HepG2 (cell line): ENCODE results near the gene RBM27. TPM values are rescaled to one million over a fixed set of nuclear protein-coding genes. Genes with fewer than 3 reads are reported as not detected.

Experiments
- ADNP ChIP-seq: sonication (generic); formaldehyde crosslinking; IDR thresholded peaks from 2 replicates; pipeline ENCODE4 v1.4.0; 2020; ENCODE audit warnings: missing genetic modification reagents
- ARHGAP35 ChIP-seq: sonication (generic); formaldehyde crosslinking; IDR thresholded peaks from 2 replicates; pipeline ENCODE4 v1.9.0; 2022; ENCODE audit warnings: mild to moderate bottlenecking, inconsistent platforms, moderate library complexity, missing genetic modification reagents, borderline replicate concordance
- CAMTA2 ChIP-seq: sonication (generic); formaldehyde crosslinking; IDR thresholded peaks from 2 replicates; pipeline ENCODE4 v1.4.0; 2020; ENCODE audit warnings: mild to moderate bottlenecking, missing genetic modification reagents, borderline replicate concordance
- CENPBD1 ChIP-seq: sonication (generic); formaldehyde crosslinking; IDR thresholded peaks from 2 replicates; pipeline ENCODE4 v1.8.0; 2022; ENCODE audit warnings: missing genetic modification reagents, low read depth, mild to moderate bottlenecking, borderline replicate concordance
- CHD4 ChIP-seq: fragments of 200-600 bp; sonication (generic); IDR thresholded peaks from 2 replicates; pipeline ENCODE4 v1.7.0; 2017; ENCODE audit warnings: mild to moderate bottlenecking, low read length, borderline replicate concordance
- DNMT3B ChIP-seq: conservative IDR thresholded peaks from 2 replicates; pipeline ENCODE4 v1.6.1; 2016; ENCODE audit warnings: missing biosample characterization, control low read depth
- E2F2 ChIP-seq: sonication (generic); formaldehyde crosslinking; IDR thresholded peaks from 2 replicates; pipeline ENCODE4 v1.4.0; 2020; ENCODE audit warnings: missing genetic modification reagents, borderline replicate concordance
- EEA1 ChIP-seq: sonication (generic); formaldehyde crosslinking; IDR thresholded peaks from 2 replicates; pipeline ENCODE4 v1.5.1; 2020; ENCODE audit warnings: mild to moderate bottlenecking, missing genetic modification reagents, borderline replicate concordance
- HCFC1 ChIP-seq: fragments of 150-350 bp; IDR thresholded peaks from 2 replicates; pipeline ENCODE4 v1.6.1; 2014; ENCODE audit warnings: low read depth, low read length
- MAF1 ChIP-seq: sonication (generic); formaldehyde crosslinking; IDR thresholded peaks from 2 replicates; pipeline ENCODE4 v1.5.0; 2020; ENCODE audit warnings: missing genetic modification reagents, borderline replicate concordance
- MBD4 ChIP-seq: IDR thresholded peaks from 2 replicates; pipeline ENCODE4 v1.6.1; 2012; ENCODE audit warnings: low read length, inconsistent platforms, borderline replicate concordance
- MIER3 ChIP-seq: IDR thresholded peaks from 2 replicates; pipeline ENCODE4 v1.6.1; 2016; ENCODE audit warnings: missing compliant biosample characterization, borderline replicate concordance
- MYPOP ChIP-seq: sonication (generic); formaldehyde crosslinking; IDR thresholded peaks from 2 replicates; pipeline ENCODE4 v1.8.1; 2023; ENCODE audit warnings: mild to moderate bottlenecking, moderate library complexity, missing genetic modification reagents
- RELA ChIP-seq: sonication (generic); formaldehyde crosslinking; IDR thresholded peaks from 2 replicates; pipeline ENCODE4 v1.4.0; 2020; ENCODE audit warnings: missing genetic modification reagents
- RFXANK ChIP-seq: IDR thresholded peaks from 2 replicates; pipeline ENCODE4 v1.6.1; 2016
- SMAD3 ChIP-seq: sonication (generic); formaldehyde crosslinking; IDR thresholded peaks from 2 replicates; pipeline ENCODE4 v1.4.0; 2020; ENCODE audit warnings: missing genetic modification reagents
- SP1 ChIP-seq, 2 experiments: fragments of 450-650 bp in 1 of 2; sonication (generic) in 1 of 2; formaldehyde crosslinking in 1 of 2; IDR thresholded peaks; 2 replicates each; pipeline versions ENCODE4 v1.4.0 to v1.6.1; 2016 to 2020; ENCODE audit warnings: missing genetic modification reagents in 1 of 2
- ZBTB38 ChIP-seq: sonication (generic); formaldehyde crosslinking; IDR thresholded peaks from 2 replicates; pipeline ENCODE4 v1.5.1; 2020; ENCODE audit warnings: mild to moderate bottlenecking, missing genetic modification reagents
- ZBTB46 ChIP-seq: sonication (generic); formaldehyde crosslinking; IDR thresholded peaks from 2 replicates; pipeline ENCODE4 v1.4.0; 2020; ENCODE audit warnings: mild to moderate bottlenecking, missing genetic modification reagents, borderline replicate concordance
- ZNF337 ChIP-seq: sonication (generic); formaldehyde crosslinking; IDR thresholded peaks from 2 replicates; pipeline ENCODE4 v1.5.1; 2020; ENCODE audit warnings: missing genetic modification reagents, low read depth, mild to moderate bottlenecking, borderline replicate concordance
- ZNF513 ChIP-seq: sonication (generic); formaldehyde crosslinking; conservative IDR thresholded peaks from 2 replicates; pipeline ENCODE4 v1.5.0; 2020; ENCODE audit warnings: missing genetic modification reagents
- ZNF740 ChIP-seq: sonication (generic); formaldehyde crosslinking; IDR thresholded peaks from 2 replicates; pipeline ENCODE4 v1.4.0; 2020; ENCODE audit warnings: missing genetic modification reagents
- ZZZ3 ChIP-seq: sonication (generic); formaldehyde crosslinking; IDR thresholded peaks from 2 replicates; pipeline ENCODE4 v1.4.0; 2020; ENCODE audit warnings: missing genetic modification reagents, mild to moderate bottlenecking, borderline replicate concordance
- polyA plus RNA-seq, 8 experiments: library from polyadenylated mRNA; depleted of rRNA in 3 of 8; stranded (reverse) in 7 of 8; unstranded in 1 of 8; fragments of >200 nt; fragmentation: Illumina TruSeq in 4 of 8; extraction: Trizol in 4 of 8; gene quantifications; 2 replicates each; pipeline versions ENCODE4 v1.2.1 to v1.2.3, GENCODE V29; 2011 to 2016; ENCODE audit warnings: low read depth in 4 of 8, missing spikeins in 1 of 8, mixed read lengths in 1 of 8; ENCODE audit not compliant: insufficient read depth in 1 of 8
- total RNA-seq, 5 experiments: library from RNA; depleted of rRNA; stranded (reverse); fragments of >200 nt; fragmentation: Illumina TruSeq; extraction: Trizol; gene quantifications; 2 replicates each; pipeline ENCODE4 v1.2.3, GENCODE V29; 2016; ENCODE audit warnings: low read depth in 1 of 5

Gene RBM27
- total and polyA plus RNA-seq, 2 of the 13 experiments (the other 11 are each of a cell fraction or from before 2014, with no cell fraction given) = 12.9 to 23.4 TPM

- TF ChIP-seq CENPBD1 (CRISPR knock-in tag) (no peak), SMAD3 (CRISPR knock-in tag) (peak; percentile 45), MAF1 (no peak), CAMTA2 (CRISPR knock-in tag) (no peak), ZNF513 (CRISPR knock-in tag) (no peak), ARHGAP35 (CRISPR knock-in tag) (no peak), ZBTB38 (CRISPR knock-in tag) (no peak; the same call in 1 of the 2 replicates), ADNP (CRISPR knock-in tag) (no peak), HCFC1 (peak; percentile 30; the same call in 1 of the 2 replicates), EEA1 (no peak), DNMT3B (CRISPR knock-in tag) (no peak), RELA (CRISPR knock-in tag) (0 out of 2 replicates have a peak, but pooled peaks have one; percentile 44), ZNF740 (CRISPR knock-in tag) (no peak), MIER3 (no peak; the same call in 1 of the 2 replicates), ZNF337 (0 out of 2 replicates have a peak, but pooled peaks have one; percentile 40), RFXANK (CRISPR knock-in tag) (no peak), MYPOP (CRISPR knock-in tag) (no peak; the same call in 1 of the 2 replicates), E2F2 (CRISPR knock-in tag) (no peak), ZBTB46 (CRISPR knock-in tag) (no peak), SP1 (IDR thresholded peaks at IDR 0.05) (no peak), SP1 (CRISPR knock-in tag; IDR thresholded peaks at IDR 0.05) (peak; percentile 57; the same call in 1 of the 2 replicates), CHD4 (no peak), MBD4 (no peak), ZZZ3 (CRISPR knock-in tag) (peak; percentile 50; the same call in 1 of the 2 replicates)
Measured at GRCh38 chr5:146203011-146203871, at the start of gene RBM27 (continued).
